Measurements from ENCODE around the gene CHRM5. TPM values are rescaled to one million over a fixed set of nuclear protein-coding genes. Genes with fewer than 3 reads are reported as not detected.
"Not testable (repeated sequence)": the region's sequence is repeated elsewhere in the genome, so short reads cannot be mapped to it uniquely, and the experiment has no call there.

The CHRM5 gene
- total RNA-seq, 2 donors from 2014 or later, result 0.11 TPM; not detected in 1

DNA sequence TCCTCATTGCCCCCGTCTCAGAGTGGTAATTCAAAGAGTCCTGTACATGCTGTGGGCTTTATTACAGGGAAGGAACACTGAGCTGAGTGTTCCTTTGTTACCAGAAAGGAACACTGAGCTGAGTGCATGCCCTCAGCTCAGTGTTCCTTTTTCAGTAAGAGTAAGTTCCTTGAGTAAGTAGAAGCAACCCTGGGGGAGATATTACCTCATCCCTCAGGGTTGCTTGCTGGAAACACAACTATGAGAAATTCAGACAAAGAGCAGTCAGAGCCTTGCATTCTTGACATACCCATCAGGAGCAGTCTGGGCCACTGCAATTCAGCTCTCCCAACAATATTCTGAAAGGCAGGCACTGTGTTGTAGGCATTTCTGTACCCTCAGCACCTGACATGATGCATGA lies 17.0 kb downstream of the CHRM5 start:
- no peak for DNase-seq (ENCODE audit: low spot score)
- H3K36me3 ChIP-seq, result no peaks in the 10 kb centered on the region
- no peak for TF ChIP-seq POLR2AphosphoS5 (IDR thresholded peaks at IDR 0.05)
- no peak for TF ChIP-seq CTCF (IDR thresholded peaks at IDR 0.05)
- TF ChIP-seq POLR2A (IDR thresholded peaks at IDR 0.05), result no peak
- H3K9me3 ChIP-seq, result no peaks in the 10 kb centered on the region
- WGBS, result 33% methylated on average over 1 of the region's 1 CpG
- no peak overlapping the region for H3K4me3 ChIP-seq
- no peaks in the 10 kb centered on the region for H3K27me3 ChIP-seq (replicated peaks; ENCODE audit: insufficient read depth)
- H3K27ac ChIP-seq, result no peak overlapping the region
- intact Hi-C loops (cut with DNase I), result no loop called here
- H3K4me1 ChIP-seq (replicated peaks), result no peaks in the 10 kb centered on the region

DNA sequence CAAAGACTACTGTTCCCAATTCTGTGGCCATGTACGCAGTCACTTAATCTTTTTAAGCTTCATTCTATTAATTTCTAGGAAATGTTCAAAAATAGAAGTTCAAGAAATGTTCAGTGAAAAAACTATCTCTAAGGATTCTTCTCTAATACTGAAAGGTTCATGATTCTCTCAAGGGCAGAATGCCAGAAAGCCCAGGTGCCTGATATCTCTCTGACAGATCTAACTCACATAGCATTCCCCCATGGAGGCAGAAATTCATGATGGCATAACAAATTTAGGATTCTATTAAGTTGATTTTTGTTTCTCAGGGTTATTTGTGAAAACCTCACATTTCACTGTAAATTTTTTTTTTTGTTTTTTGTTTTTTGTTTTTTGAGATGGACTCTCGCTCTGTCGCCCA lies 17.5 kb downstream of the CHRM5 start:
- Histone ChIP-seq H3K4me1 (replicated peaks) (no peaks in the 10 kb centered on the region), H3K27me3 (replicated peaks; ENCODE audit: insufficient read depth) (no peaks in the 10 kb centered on the region), H3K4me3 (no peak overlapping the region), H3K9me3 (no peaks in the 10 kb centered on the region), H3K36me3 (no peaks in the 10 kb centered on the region), H3K27ac (no peak overlapping the region)
- DNase-seq (ENCODE audit: low spot score), result no peak
- no peak for TF ChIP-seq CTCF (IDR thresholded peaks at IDR 0.05)
- TF ChIP-seq POLR2AphosphoS5 (IDR thresholded peaks at IDR 0.05), result no peak
- no peak for TF ChIP-seq POLR2A (IDR thresholded peaks at IDR 0.05)
- WGBS, result 63% methylated on average over 3 of the region's 3 CpGs
- intact Hi-C loops (cut with DNase I), result no loop called here

- WGBS, result 98% methylated on average over 3 of the region's 3 CpGs
- no peaks in the 10 kb centered on the region for H3K9me3 ChIP-seq
- no peaks in the 10 kb centered on the region for H3K4me1 ChIP-seq (replicated peaks)
- H3K27me3 ChIP-seq (replicated peaks; ENCODE audit: insufficient read depth), result no peaks in the 10 kb centered on the region
- H3K36me3 ChIP-seq, result no peaks in the 10 kb centered on the region
- DNase-seq (ENCODE audit: low spot score), result no peak
- H3K27ac ChIP-seq, result no peak overlapping the region
- no peak overlapping the region for H3K4me3 ChIP-seq
- TF ChIP-seq CTCF (IDR thresholded peaks at IDR 0.05), result no peak
- no peak for TF ChIP-seq POLR2AphosphoS5 (IDR thresholded peaks at IDR 0.05)
- TF ChIP-seq POLR2A (IDR thresholded peaks at IDR 0.05), result no peak
- intact Hi-C loops (cut with DNase I), result no loop called here
Observed at GRCh38 chr15:33987444-33987843, 19.1 kb downstream of the CHRM5 start.

- DNase-seq (ENCODE audit: low spot score), result no peak
- Histone ChIP-seq H3K4me1 (replicated peaks) (no peaks in the 10 kb centered on the region), H3K4me3 (no peak overlapping the region), H3K27me3 (replicated peaks; ENCODE audit: insufficient read depth) (no peaks in the 10 kb centered on the region), H3K9me3 (no peaks in the 10 kb centered on the region), H3K36me3 (no peaks in the 10 kb centered on the region), H3K27ac (no peak overlapping the region)
- intact Hi-C loops (cut with DNase I), result no loop called here
- TF ChIP-seq CTCF (IDR thresholded peaks at IDR 0.05) (no peak), POLR2AphosphoS5 (IDR thresholded peaks at IDR 0.05) (no peak), POLR2A (IDR thresholded peaks at IDR 0.05) (no peak)
- WGBS, result 91% methylated on average over 4 of the region's 4 CpGs
Observed at GRCh38 chr15:33988384-33988783, 20.1 kb downstream of the CHRM5 start.

GRCh38 chr15:33994005-33994615 lies 25.8 kb downstream of the CHRM5 start:
- intact Hi-C loops (cut with DNase I), result no loop called here
- H3K36me3 ChIP-seq, result no peaks in the 10 kb centered on the region
- 88% methylated on average over 9 of the region's 9 CpGs for WGBS
- no peak for DNase-seq (ENCODE audit: low spot score)
- no peak overlapping the region for H3K27ac ChIP-seq
- no peaks in the 10 kb centered on the region for H3K9me3 ChIP-seq
- H3K4me3 ChIP-seq, result no peak overlapping the region
- no peaks in the 10 kb centered on the region for H3K4me1 ChIP-seq (replicated peaks)
- H3K27me3 ChIP-seq (replicated peaks; ENCODE audit: insufficient read depth), result no peaks in the 10 kb centered on the region
- TF ChIP-seq CTCF (IDR thresholded peaks at IDR 0.05) (no peak), POLR2A (IDR thresholded peaks at IDR 0.05) (no peak), POLR2AphosphoS5 (IDR thresholded peaks at IDR 0.05) (no peak)

DNA sequence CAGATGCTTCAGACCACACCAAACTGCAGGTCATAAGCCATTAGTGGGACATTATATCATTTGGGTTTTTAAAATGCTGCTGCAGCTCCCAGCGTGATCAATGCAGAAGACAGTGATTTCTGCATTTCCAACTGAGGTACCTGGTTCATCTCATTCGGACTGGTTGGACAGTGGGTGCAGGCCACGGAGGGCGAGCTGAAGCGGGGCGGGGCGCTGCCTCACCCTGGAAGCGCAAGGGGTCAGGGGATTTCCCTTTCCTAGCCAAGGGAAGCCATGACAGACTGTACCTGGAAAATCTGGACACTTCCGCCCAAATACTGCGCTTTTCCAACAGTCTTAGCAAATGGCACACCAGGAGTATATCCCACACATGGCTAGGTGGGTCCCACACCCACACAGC lies 27.4 kb downstream of the CHRM5 start:
- H3K27me3 ChIP-seq (replicated peaks; ENCODE audit: insufficient read depth); intact Hi-C loops (cut with DNase I): not testable (repeated sequence)
- WGBS, result 93% methylated on average over 10 of the region's 10 CpGs

More for the DNA sequence above, 27.4 kb downstream of the CHRM5 start:
- H3K9me3 ChIP-seq; H3K27ac ChIP-seq; DNase-seq (ENCODE audit: low spot score); H3K4me3 ChIP-seq; H3K36me3 ChIP-seq; H3K4me1 ChIP-seq (replicated peaks): not testable (repeated sequence)

Data from prostate gland (tissue), 2 donors.